ENCODE measurements around the gene MAP10.

- no peak for TF ChIP-seq CTCF (conservative IDR thresholded peaks at IDR 0.05 in 1 of 2, IDR thresholded peaks at IDR 0.05 in 1 of 2; ENCODE audit: low read depth in 1 of 2, low read length in 2 of 2)
- no peak for TF ChIP-seq EZH2 (IDR thresholded peaks at IDR 0.05; ENCODE audit: low read length, missing control alignments)
Observed at GRCh38 chr1:232780354-232780753, 24.9 kb upstream of the MAP10 start.
